Hepatocyte (in vitro differentiated cells): ENCODE measurements around the gene LMAN2.

ENCODE experiments used
- CTCF ChIP-seq: fragments of 200-600 bp; sonication (generic); IDR thresholded peaks from 2 replicates; pipeline ENCODE4 v1.5.1; 2016; ENCODE audit warnings: antibody characterized with exemption, mild to moderate bottlenecking; ENCODE audit not compliant: poor library complexity
- EZH2 ChIP-seq: fragments of 200-600 bp; sonication (generic); IDR thresholded peaks from 2 replicates; pipeline ENCODE4 v1.6.1; 2016; ENCODE audit warnings: antibody characterized with exemption, mild to moderate bottlenecking, borderline replicate concordance
- EZH2phosphoT487 ChIP-seq: fragments of 200-600 bp; sonication (generic); IDR thresholded peaks from one replicate; pipeline ENCODE4 v1.6.1; 2018; ENCODE audit warnings: antibody characterized with exemption, mild to moderate bottlenecking, low read depth, moderate library complexity; ENCODE audit not compliant: unreplicated experiment, severe bottlenecking

GRCh38 chr5:177387405-177387804, 35.9 kb upstream of the LMAN2 start:
- no peak for TF ChIP-seq EZH2
- no peak for TF ChIP-seq CTCF
- TF ChIP-seq EZH2phosphoT487 = no peak
